Panc1 (cell line): ENCODE data around the gene EYS. TPM values are rescaled to one million over a fixed set of nuclear protein-coding genes. Genes with fewer than 3 reads are reported as not detected.

Experiments used
- ATAC-seq: fragments of 200-7000 bp; cut with Tn5 transposase; 2 replicates; pipeline ENCODE4 v1.9.1; 2020; ENCODE audit warnings: mild to moderate bottlenecking, moderate library complexity
- BruUV-seq: library from RNA; stranded (reverse); fragments of 400-500 nt; replicated peaks from 2 replicates; lab custom pipeline; 2021; lab: Mats Ljungman, UMichigan
- CTCF ChIA-PET: fragments of 300-600 bp; sonication (Branson Sonifier 250); formaldehyde crosslinking; loops from one replicate; lab custom pipeline; 2022; ENCODE audit warnings: antibody characterized with exemption; lab: Charles Lee
- POLR2A ChIA-PET: fragments of 300-600 bp; sonication (Branson Sonifier 250); formaldehyde crosslinking; loops from one replicate; lab custom pipeline; 2022; ENCODE audit warnings: antibody characterized with exemption; lab: Charles Lee
- DNase-seq: peaks from one replicate; pipeline ENCODE4 v3.0.0-alpha.2; 2010; ENCODE audit warnings: low read depth, low spot score
- H3K27ac ChIP-seq: 2 replicates; pipeline ENCODE4 v1.5.1; 2011; ENCODE audit warnings: mild to moderate bottlenecking, low read length, inconsistent platforms
- H3K27me3 ChIP-seq: fragments of 200-500 bp; sonication (Bioruptor generic); 2 replicates; pipeline ENCODE4 v1.6.0; 2014; ENCODE audit warnings: low read length, inconsistent platforms; ENCODE audit not compliant: control insufficient read depth, insufficient read depth
- H3K36me3 ChIP-seq: fragments of 200-500 bp; sonication (Bioruptor generic); 2 replicates; pipeline ENCODE4 v1.5.1; 2014; ENCODE audit warnings: inconsistent platforms, mild to moderate bottlenecking, low read length, moderate library complexity; ENCODE audit not compliant: control insufficient read depth, insufficient read depth
- H3K4me1 ChIP-seq: 2 replicates; pipeline ENCODE4 v1.5.1; 2011; ENCODE audit warnings: inconsistent platforms, mild to moderate bottlenecking, low read length, moderate library complexity; ENCODE audit not compliant: control insufficient read depth, insufficient read depth
- H3K4me3 ChIP-seq, 2 experiments: 2 replicates each; pipeline ENCODE4 v1.5.1; 2011 to 2012; ENCODE audit warnings: low read depth in 2 of 2, low read length in 2 of 2, mild to moderate bottlenecking in 2 of 2, inconsistent platforms in 1 of 2, moderate library complexity in 1 of 2
- H3K9me3 ChIP-seq: fragments of 200-500 bp; sonication (Bioruptor generic); 2 replicates; pipeline ENCODE4 v1.5.1; 2014; ENCODE audit warnings: low read depth, mild to moderate bottlenecking, inconsistent platforms, low read length, moderate library complexity; ENCODE audit not compliant: control insufficient read depth, insufficient read depth
- POLR2AphosphoS5 ChIP-seq: IDR thresholded peaks from 2 replicates; pipeline ENCODE4 v1.6.1; 2012; ENCODE audit warnings: mild to moderate bottlenecking, low read depth, low read length, moderate library complexity
- SIN3A ChIP-seq: IDR thresholded peaks from 2 replicates; pipeline ENCODE4 v1.6.1; 2012; ENCODE audit warnings: low read depth, mild to moderate bottlenecking, low read length, moderate library complexity, borderline replicate concordance; ENCODE audit not compliant: insufficient read depth
- TCF7L2 ChIP-seq: IDR thresholded peaks from 2 replicates; pipeline ENCODE4 v1.6.1; 2011; ENCODE audit warnings: mild to moderate bottlenecking, low read depth, low read length, inconsistent platforms
- in situ Hi-C: cut with HindIII; loops from 2 replicates; pipeline ENCODE4 v1.10.0; 2016; ENCODE audit warnings: low sequenced_read_pairs, low pct_unique_long_range_greater_than_20kb
- intact Hi-C: fragments of 100-400 bp; cut with micrococcal nuclease; formaldehyde crosslinking; loops from one replicate; pipeline ENCODE4 v1.10.0; 2022; ENCODE audit not compliant: unreplicated experiment
- total RNA-seq: library from RNA; stranded (reverse); gene quantifications from one replicate; pipeline ENCODE4 v1.2.1, GENCODE V29; 2021; ENCODE audit not compliant: unreplicated experiment
- TF ChIP-seq, protein P1 (sequence below), 2 experiments: IDR thresholded peaks; 2 replicates each; pipeline ENCODE4 v1.6.1; 2011 to 2012; ENCODE audit warnings: low read depth in 2 of 2, control low read depth in 1 of 2, low read length in 1 of 2, mild to moderate bottlenecking in 1 of 2, moderate library complexity in 1 of 2; ENCODE audit not compliant: insufficient read depth in 1 of 2
- TF ChIP-seq, protein P2 (sequence below): fragments of 450-650 bp; IDR thresholded peaks from 2 replicates; pipeline ENCODE4 v1.5.1; 2017; ENCODE audit warnings: mild to moderate bottlenecking

Gene EYS
- total RNA-seq, 1 experiment from 2014 or later: not detected

DNA sequence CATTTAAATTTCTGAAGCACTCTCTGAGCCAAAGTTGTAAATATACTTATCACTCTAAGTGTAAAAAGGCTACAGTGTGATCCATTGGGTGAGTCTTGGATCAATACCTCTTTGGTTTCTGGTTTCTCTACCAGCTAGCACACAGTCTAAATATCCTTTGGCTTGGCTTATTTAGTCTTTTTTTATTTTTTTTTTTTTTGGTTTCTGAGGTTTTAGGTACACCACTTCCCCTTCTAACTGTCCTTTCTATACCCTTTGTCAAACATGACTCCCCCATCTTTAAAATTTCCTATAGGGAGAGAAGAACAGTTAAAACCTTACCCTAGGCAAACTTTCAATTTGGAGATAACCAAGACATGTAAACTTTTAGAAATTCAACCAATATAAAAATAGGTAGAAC is 1692.4 kb downstream of the EYS start:
- H3K36me3 ChIP-seq: no peaks in the 10 kb centered on the region
- no TSS peak for BruUV-seq
- no peak overlapping the region for H3K4me3 ChIP-seq
- CTCF ChIA-PET: no interaction called here
- in situ Hi-C loops (no loop called here), intact Hi-C loops (no loop called here)
- ATAC-seq (no peak), DNase-seq (no peak)
- H3K27ac ChIP-seq: no peak overlapping the region
- POLR2A ChIA-PET: no interaction called here
- no peaks in the 10 kb centered on the region for H3K9me3 ChIP-seq
- no peaks in the 10 kb centered on the region for H3K4me1 ChIP-seq
- TF ChIP-seq, protein P1, sequence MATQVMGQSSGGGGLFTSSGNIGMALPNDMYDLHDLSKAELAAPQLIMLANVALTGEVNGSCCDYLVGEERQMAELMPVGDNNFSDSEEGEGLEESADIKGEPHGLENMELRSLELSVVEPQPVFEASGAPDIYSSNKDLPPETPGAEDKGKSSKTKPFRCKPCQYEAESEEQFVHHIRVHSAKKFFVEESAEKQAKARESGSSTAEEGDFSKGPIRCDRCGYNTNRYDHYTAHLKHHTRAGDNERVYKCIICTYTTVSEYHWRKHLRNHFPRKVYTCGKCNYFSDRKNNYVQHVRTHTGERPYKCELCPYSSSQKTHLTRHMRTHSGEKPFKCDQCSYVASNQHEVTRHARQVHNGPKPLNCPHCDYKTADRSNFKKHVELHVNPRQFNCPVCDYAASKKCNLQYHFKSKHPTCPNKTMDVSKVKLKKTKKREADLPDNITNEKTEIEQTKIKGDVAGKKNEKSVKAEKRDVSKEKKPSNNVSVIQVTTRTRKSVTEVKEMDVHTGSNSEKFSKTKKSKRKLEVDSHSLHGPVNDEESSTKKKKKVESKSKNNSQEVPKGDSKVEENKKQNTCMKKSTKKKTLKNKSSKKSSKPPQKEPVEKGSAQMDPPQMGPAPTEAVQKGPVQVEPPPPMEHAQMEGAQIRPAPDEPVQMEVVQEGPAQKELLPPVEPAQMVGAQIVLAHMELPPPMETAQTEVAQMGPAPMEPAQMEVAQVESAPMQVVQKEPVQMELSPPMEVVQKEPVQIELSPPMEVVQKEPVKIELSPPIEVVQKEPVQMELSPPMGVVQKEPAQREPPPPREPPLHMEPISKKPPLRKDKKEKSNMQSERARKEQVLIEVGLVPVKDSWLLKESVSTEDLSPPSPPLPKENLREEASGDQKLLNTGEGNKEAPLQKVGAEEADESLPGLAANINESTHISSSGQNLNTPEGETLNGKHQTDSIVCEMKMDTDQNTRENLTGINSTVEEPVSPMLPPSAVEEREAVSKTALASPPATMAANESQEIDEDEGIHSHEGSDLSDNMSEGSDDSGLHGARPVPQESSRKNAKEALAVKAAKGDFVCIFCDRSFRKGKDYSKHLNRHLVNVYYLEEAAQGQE (IDR thresholded peaks at IDR 0.05; ENCODE audit: insufficient read depth in 1 of 2, low read depth in 2 of 2, low read length in 1 of 2): no peak
- TF ChIP-seq POLR2AphosphoS5: no peak
- no peak for TF ChIP-seq SIN3A
- TF ChIP-seq, protein P2, sequence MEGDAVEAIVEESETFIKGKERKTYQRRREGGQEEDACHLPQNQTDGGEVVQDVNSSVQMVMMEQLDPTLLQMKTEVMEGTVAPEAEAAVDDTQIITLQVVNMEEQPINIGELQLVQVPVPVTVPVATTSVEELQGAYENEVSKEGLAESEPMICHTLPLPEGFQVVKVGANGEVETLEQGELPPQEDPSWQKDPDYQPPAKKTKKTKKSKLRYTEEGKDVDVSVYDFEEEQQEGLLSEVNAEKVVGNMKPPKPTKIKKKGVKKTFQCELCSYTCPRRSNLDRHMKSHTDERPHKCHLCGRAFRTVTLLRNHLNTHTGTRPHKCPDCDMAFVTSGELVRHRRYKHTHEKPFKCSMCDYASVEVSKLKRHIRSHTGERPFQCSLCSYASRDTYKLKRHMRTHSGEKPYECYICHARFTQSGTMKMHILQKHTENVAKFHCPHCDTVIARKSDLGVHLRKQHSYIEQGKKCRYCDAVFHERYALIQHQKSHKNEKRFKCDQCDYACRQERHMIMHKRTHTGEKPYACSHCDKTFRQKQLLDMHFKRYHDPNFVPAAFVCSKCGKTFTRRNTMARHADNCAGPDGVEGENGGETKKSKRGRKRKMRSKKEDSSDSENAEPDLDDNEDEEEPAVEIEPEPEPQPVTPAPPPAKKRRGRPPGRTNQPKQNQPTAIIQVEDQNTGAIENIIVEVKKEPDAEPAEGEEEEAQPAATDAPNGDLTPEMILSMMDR: no peak
- no peak for TF ChIP-seq TCF7L2
- H3K27me3 ChIP-seq: no peaks in the 10 kb centered on the region

DNA sequence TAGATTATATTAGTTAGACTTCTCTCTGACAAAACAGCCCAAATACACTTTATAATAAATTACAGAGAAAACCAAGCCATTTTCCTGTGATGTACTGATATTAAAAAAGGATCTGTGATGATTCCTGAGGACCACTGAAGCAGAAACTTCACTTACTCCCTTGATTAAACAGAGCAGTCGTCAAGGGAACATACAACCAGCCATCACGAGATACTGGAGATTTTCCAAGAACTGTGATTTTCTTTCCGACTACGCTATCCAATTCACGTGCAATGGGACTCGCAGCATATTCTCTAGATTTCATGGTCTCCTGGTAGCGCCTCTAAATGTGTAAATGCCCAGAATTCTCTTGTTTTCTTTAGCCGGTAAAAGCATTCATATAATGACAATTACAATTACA is 1694.0 kb downstream of the EYS start:
- DNase-seq (no peak), ATAC-seq (no peak)
- H3K27ac ChIP-seq: no peak overlapping the region
- TF ChIP-seq TCF7L2 (no peak), SIN3A (no peak), POLR2AphosphoS5 (no peak)
- TF ChIP-seq, protein P2: no peak
- TF ChIP-seq, protein P1 (IDR thresholded peaks at IDR 0.05; ENCODE audit: insufficient read depth in 1 of 2, low read depth in 2 of 2, low read length in 1 of 2): no peak
- no peak overlapping the region for H3K4me3 ChIP-seq
- H3K9me3 ChIP-seq: no peaks in the 10 kb centered on the region
- ChIA-PET CTCF (interaction anchor here (0.6 kb wide), 1 partner anchor 579 kb away, joined by 3 read pairs; no protein-coding TSS in a partner anchor), POLR2A (no interaction called here)
- no peaks in the 10 kb centered on the region for H3K36me3 ChIP-seq
- no TSS peak for BruUV-seq
- in situ Hi-C loops (no loop called here), intact Hi-C loops (no loop called here)
- H3K27me3 ChIP-seq: no peaks in the 10 kb centered on the region
- H3K4me1 ChIP-seq: no peaks in the 10 kb centered on the region
